HG02884 (cell line): ENCODE data around the gene DLX3.

Experiments
- ATAC-seq: cut with Tn5 transposase; IDR thresholded peaks from one replicate; pipeline ENCODE4 v1.9.1; 2021; ENCODE audit warnings: mild to moderate bottlenecking, moderate library complexity; ENCODE audit not compliant: unreplicated experiment

DLX3 gene

GRCh38 chr17:50024808-50025207 is 29.8 kb upstream of the DLX3 start:
- ATAC-seq = no peak

DNA sequence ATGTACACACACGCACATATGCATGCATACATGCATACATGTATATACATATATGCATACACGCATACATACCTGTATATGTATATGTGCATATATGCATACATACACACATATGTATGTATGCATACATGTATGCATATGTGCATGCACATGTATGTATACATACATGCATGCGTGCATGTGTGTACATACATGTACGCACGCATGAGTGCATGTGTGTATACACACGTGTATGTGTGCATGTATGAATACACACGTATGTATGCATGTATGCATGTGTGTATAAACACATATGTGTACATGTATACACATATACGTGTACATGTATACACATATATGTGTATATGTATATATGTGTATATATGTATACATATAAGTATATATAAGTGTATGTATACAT is 28.5 kb upstream of the DLX3 start:
- ATAC-seq = no peak

GRCh38 chr17:50022463-50023130 is 27.6 kb upstream of the DLX3 start:
- ATAC-seq = no peak

GRCh38 chr17:50021681-50022370 is 26.8 kb upstream of the DLX3 start:
- no peak for ATAC-seq

- no peak for ATAC-seq
These were observed 26.0 kb upstream of the DLX3 start for GRCh38 chr17:50020841-50021599.

DNA sequence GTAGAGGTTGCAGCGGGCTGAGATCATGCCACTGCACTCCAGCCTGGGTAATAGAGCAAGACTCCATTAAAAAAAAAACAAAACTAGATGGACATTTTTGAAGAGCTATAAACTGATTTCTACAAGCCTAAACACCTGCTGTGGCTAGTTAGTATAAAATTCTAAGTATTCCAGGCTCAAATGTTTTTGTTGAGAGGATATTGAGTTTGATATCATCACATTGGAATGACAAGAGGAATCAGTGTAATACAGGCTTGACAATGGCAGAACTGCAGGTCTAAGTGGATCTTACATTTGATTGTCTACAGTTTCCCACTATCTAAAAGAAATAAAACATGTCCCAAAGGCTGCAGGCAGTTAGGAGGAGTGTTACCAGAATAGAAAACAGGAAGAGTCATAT is 23.9 kb upstream of the DLX3 start:
- ATAC-seq = no peak

DNA sequence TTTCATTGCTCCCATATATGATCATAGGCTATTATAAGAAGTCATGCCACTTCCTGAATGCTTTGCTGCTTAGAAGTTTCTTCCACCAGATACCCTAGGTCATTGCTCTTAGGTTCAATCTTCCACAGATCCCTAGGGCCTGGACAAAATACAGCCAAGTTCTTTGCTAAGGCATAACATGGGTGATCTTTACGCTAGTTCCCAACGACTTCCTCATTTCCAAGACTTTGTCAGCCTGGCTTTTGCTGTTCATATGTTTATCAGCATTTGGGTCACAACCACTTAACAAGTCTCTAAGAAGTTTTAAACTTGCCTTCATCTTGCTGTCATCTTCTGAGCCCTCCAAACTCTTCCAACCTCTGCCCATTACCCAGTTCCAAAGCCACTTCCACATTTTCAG is 20.1 kb upstream of the DLX3 start:
- ATAC-seq = no peak

DNA sequence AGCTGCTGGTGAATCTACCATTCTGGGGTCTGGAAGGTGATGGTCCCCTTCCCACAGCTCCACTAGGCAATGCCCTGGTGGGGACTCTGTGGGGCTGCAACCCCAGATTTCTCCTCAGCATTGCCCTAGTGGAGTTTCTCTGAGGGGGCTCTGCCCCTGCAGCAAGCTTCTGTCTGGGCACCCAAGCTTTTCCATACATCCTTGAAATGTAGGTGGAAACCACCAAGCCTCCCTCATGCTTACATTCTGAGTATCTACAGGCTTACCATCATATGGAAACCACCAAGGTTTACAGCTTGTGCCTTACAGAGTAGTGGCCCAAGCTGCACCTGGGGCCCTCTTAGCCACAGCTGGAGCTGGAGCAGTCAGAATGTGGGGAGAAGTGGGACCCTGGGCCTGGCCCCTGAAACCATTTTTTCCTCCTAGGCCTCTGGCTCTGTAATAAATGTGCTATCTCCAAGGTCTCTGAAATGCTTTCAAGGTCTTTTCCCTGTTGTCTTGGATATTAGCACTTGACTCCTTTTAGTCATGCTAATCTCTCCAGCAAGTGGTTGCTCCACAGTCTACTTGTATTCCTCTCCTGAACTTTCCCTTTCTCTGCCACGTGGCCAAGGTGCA is 19.6 kb upstream of the DLX3 start:
- no peak for ATAC-seq

GRCh38 chr17:50013079-50013478 is 18.1 kb upstream of the DLX3 start:
- ATAC-seq = no peak

DNA sequence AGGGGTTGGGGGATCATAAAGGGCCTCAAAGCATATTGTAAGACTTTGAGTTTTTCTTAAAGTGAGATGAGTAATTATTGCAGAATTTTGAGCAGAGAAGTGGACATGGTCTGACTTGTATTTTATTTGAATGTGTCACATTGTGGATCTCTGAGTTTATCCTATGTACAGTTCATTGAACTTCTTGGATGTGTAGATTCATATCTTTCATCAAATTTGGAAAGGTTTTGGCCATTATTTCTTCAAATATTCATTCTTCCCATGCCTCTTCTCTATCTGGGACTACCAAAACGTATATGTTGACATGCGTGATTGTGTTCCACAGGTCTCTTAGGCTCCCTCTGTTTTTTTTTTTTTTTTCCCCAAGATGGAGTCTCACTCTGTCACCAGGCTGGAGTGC is 14.3 kb upstream of the DLX3 start:
- ATAC-seq = no peak

- no peak for ATAC-seq
These were observed 8.9 kb upstream of the DLX3 start for GRCh38 chr17:50003911-50004310.

- ATAC-seq = no peak
These were observed 4.0 kb upstream of the DLX3 start for GRCh38 chr17:49998836-49999511.

GRCh38 chr17:49997773-49998703 is 3.0 kb upstream of the DLX3 start:
- ATAC-seq = no peak

- no peak for ATAC-seq
These were observed 2.3 kb upstream of the DLX3 start for GRCh38 chr17:49997301-49997650.

- no peak for ATAC-seq
These were observed 1.7 kb upstream of the DLX3 start for GRCh38 chr17:49996495-49997300.

- no peak for ATAC-seq
These were observed 1.1 kb upstream of the DLX3 start for GRCh38 chr17:49996121-49996494.

DNA sequence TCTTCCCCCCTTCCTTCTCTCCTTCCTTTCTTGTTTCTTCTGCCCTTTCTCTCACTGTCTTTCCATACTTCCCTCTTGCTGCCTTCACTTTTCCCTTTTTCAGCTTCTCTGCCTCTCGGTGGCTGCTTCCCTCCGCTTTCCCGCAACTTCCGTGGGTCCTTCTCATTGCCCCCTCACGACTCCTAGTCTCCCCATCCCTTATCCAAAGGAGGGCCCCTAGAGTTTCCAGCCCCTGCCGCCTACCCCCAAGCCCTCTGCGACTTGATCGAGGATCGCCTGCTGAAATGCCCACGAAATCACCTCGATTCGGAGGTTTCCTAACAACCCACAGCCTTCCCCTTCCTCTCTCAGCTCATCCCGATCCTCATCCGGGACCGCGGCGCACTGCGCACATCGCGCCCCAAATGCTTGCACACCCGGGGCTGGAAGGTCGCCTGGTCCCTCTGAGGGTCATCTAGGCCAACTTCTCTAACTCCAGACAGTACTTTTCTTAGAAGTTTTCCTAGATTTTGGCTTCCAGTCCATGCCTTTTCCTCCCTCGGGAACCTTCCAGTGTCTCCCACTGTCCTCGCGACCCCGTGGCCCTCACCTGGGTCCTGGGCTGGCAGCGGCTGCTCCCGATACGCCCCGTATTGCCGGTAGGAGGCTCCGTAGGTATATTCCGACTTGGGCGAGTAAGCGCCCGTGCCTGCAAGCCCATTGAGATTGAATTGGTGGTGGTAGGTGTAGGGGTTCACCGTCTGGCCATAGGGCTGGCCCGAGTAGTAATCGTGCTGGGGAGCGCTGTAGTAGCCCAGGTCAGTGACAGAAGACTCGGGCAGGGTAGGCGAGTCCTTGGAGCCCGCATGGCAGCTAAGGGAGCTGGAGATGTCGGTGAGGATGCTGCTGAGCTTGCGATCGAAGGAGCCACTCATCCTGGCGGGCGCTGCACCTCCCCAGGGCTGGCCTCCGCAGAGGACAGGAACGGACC is 654 bp downstream of the DLX3 start:
- ATAC-seq = no peak

DNA sequence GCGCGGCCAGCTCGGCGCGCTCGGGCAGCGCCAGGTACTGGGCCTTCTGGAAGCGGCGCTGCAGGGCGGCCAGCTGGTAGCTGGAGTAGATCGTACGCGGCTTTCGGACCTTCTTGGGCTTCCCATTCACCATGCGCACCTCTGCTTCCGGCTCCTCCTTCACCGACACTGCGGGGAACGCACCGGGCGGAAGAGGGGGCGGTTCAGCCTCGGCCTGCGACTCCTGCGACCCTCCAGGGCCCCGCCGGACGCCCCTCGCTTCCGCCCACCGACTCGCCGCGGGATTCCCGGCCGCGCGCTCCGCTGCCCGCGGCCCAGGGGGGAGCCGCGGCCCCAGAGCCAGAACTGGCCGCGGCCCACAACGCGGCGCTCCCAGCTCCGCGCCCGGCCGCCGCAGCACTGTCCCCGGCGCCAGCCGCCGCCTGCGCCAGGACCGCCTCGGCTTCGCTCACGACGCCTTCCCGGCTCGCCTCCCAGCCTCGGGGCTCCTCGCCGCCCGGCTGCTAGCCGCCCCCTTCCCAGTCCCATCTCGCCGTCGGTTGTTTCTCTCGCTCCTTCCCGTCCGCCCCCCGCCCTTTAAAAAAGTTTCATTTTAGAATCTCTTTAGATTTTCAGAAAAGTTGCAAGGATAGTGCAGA is 1.5 kb downstream of the DLX3 start:
- no peak for ATAC-seq
